K562 (cell line): ENCODE results near the gene NACC1. TPM values are rescaled to one million over a fixed set of nuclear protein-coding genes. Genes with fewer than 3 reads are reported as not detected.
A peak's percentile ranks its signal among the peaks of the same experiment; 100 is the strongest.

Experiments
- BRF2 ChIP-seq: IDR thresholded peaks from 3 replicates; pipeline ENCODE4 v1.6.1; 2011; ENCODE audit warnings: borderline replicate concordance, mild to moderate bottlenecking; ENCODE audit not compliant: insufficient read length, insufficient read depth
- E2F1 ChIP-seq: sonication (generic); formaldehyde crosslinking; IDR thresholded peaks from 2 replicates; pipeline ENCODE4 v1.8.1; 2023; ENCODE audit warnings: mild to moderate bottlenecking, missing genetic modification reagents, moderate library complexity
- HCFC1 ChIP-seq: IDR thresholded peaks from 2 replicates; pipeline ENCODE4 v1.6.1; 2012; ENCODE audit warnings: low read depth, low read length, improper control_type of control experiment
- HDGF ChIP-seq: fragments of 450-650 bp; IDR thresholded peaks from 2 replicates; pipeline ENCODE4 v1.6.1; 2016
- KLF6 ChIP-seq: fragments of 250-450 bp; sonication (Bioruptor Pico); IDR thresholded peaks from 2 replicates; pipeline ENCODE4 v1.4.0; 2020; ENCODE audit warnings: mild to moderate bottlenecking, moderate library complexity, borderline replicate concordance
- MECOM ChIP-seq: fragments of 250-450 bp; sonication (Bioruptor Pico); IDR thresholded peaks from 2 replicates; pipeline ENCODE4 v1.8.0; 2022; ENCODE audit warnings: inconsistent platforms
- POU5F1 ChIP-seq: fragments of 150-350 bp; IDR thresholded peaks from 2 replicates; pipeline ENCODE4 v1.6.1; 2014; ENCODE audit warnings: borderline replicate concordance, low read length, low read depth, mild to moderate bottlenecking; ENCODE audit not compliant: partially characterized antibody
- PTRF ChIP-seq: fragments of 450-650 bp; IDR thresholded peaks from 2 replicates; pipeline ENCODE4 v1.6.1; 2016; ENCODE audit warnings: mild to moderate bottlenecking, missing genetic modification characterization, missing compliant biosample characterization
- REST ChIP-seq, 2 experiments: fragments of 450-650 bp; formaldehyde crosslinking in 1 of 2; IDR thresholded peaks; 2 replicates each; pipeline versions ENCODE4 v1.4.0 to v1.6.1; 2014 to 2020; ENCODE audit warnings: mild to moderate bottlenecking in 2 of 2, borderline replicate concordance in 1 of 2, low read depth in 1 of 2
- SNAPC5 ChIP-seq: fragments of 250-450 bp; sonication (Bioruptor Pico); IDR thresholded peaks from 2 replicates; pipeline ENCODE4 v1.8.0; 2021; ENCODE audit warnings: moderate library complexity, mild to moderate bottlenecking, inconsistent platforms
- SRSF1 ChIP-seq: fragments of 200-400 bp; formaldehyde crosslinking; IDR thresholded peaks from 2 replicates; pipeline ENCODE4 v1.6.1; 2017; ENCODE audit warnings: mild to moderate bottlenecking, low read depth, low read length, moderate library complexity
- TGIF2 ChIP-seq: sonication (generic); formaldehyde crosslinking; IDR thresholded peaks from 2 replicates; pipeline ENCODE4 v1.8.1; 2022; ENCODE audit warnings: mild to moderate bottlenecking, missing genetic modification reagents, moderate library complexity
- ZBTB9 ChIP-seq: fragments of 450-650 bp; formaldehyde crosslinking; IDR thresholded peaks from 2 replicates; pipeline ENCODE4 v1.4.0; 2020; ENCODE audit warnings: mild to moderate bottlenecking, moderate library complexity
- ZNF24 ChIP-seq: fragments of 450-650 bp; IDR thresholded peaks from 2 replicates; pipeline ENCODE4 v1.6.1; 2016
- ZNF324 ChIP-seq: fragments of 250-450 bp; sonication (Bioruptor Pico); IDR thresholded peaks from 2 replicates; pipeline ENCODE4 v1.4.0; 2020; ENCODE audit warnings: mild to moderate bottlenecking
- polyA plus RNA-seq, 8 experiments: library from polyadenylated mRNA; depleted of rRNA in 4 of 8; stranded (reverse) in 5 of 8; unstranded in 3 of 8; fragments of >200 nt; fragmentation: Nextera tagmentation in 2 of 8; fragmentation: Illumina TruSeq in 1 of 8; extraction: Ambion mirVana in 2 of 8; extraction: Trizol in 1 of 8; gene quantifications; 2 replicates each; pipeline versions ENCODE4 v1.2.1 to v1.2.3, GENCODE V29; 2011 to 2014; ENCODE audit warnings: inconsistent platforms in 1 of 8, missing spikeins in 1 of 8
- total RNA-seq, 7 experiments: library from RNA; depleted of rRNA in 6 of 7; stranded (reverse); fragments of >200 nt in 6 of 7; fragmentation: Illumina TruSeq in 2 of 7; extraction: Trizol in 2 of 7; gene quantifications; 2 replicates each; pipeline versions ENCODE4 v1.2.1 to v1.2.3, GENCODE V29; 2011 to 2021; ENCODE audit warnings: low replicate concordance in 1 of 7

NACC1 gene
- total and polyA plus RNA-seq, 9 of the 15 experiments (the other 6 are each of a cell fraction or from before 2014, with no cell fraction given), result 0.04 to 96.6 (median 25.8) TPM

- peak; percentile 88 for TF ChIP-seq ZBTB9
- TF ChIP-seq REST (IDR thresholded peaks at IDR 0.05; ENCODE audit: borderline replicate concordance), result no peak
- TF ChIP-seq REST (CRISPR knock-in tag; IDR thresholded peaks at IDR 0.05; ENCODE audit: low read depth), result no peak
- no peak for TF ChIP-seq MECOM
- no peak for TF ChIP-seq TGIF2
- no peak for TF ChIP-seq PTRF (tag)
- TF ChIP-seq ZNF24, result no peak
- TF ChIP-seq HCFC1, result no peak
- TF ChIP-seq SNAPC5 (CRISPR knock-in tag), result no peak
- TF ChIP-seq HDGF, result peak; percentile 24; the same call in 1 of the 2 replicates
- TF ChIP-seq E2F1 (CRISPR knock-in tag), result no peak
- no peak for TF ChIP-seq SRSF1
- TF ChIP-seq POU5F1, result no peak
- TF ChIP-seq ZNF324 (CRISPR knock-in tag), result no peak
- no peak for TF ChIP-seq KLF6 (CRISPR knock-in tag)
- TF ChIP-seq BRF2, result no peak
Observed at GRCh38 chr19:13164343-13165161, 46.5 kb downstream of the NACC1 start (continued).
